Suprapubic skin (tissue), 4 donors: ENCODE data around the gene GLOD4. TPM values are rescaled to one million over a fixed set of nuclear protein-coding genes. Genes with fewer than 3 reads are reported as not detected.

Source experiments
- DNase-seq, 2 donors: peaks; one replicate each; pipeline ENCODE4 v3.0.0-alpha.2; 2019; ENCODE audit warnings: low spot score in 2 of 2
- H3K27ac ChIP-seq: fragments of 200-600 bp; sonication (generic); one replicate; pipeline ENCODE4 v1.5.1; 2019
- H3K27me3 ChIP-seq: fragments of 200-600 bp; sonication (generic); one replicate; pipeline ENCODE4 v1.5.1; 2019
- H3K36me3 ChIP-seq: fragments of 200-600 bp; sonication (generic); one replicate; pipeline ENCODE4 v1.5.1; 2019
- H3K4me1 ChIP-seq: fragments of 200-600 bp; sonication (generic); one replicate; pipeline ENCODE4 v1.5.1; 2019
- H3K4me3 ChIP-seq: fragments of 200-600 bp; sonication (generic); one replicate; pipeline ENCODE4 v1.5.1; 2019; ENCODE audit warnings: mild to moderate bottlenecking
- H3K9me3 ChIP-seq: fragments of 200-600 bp; sonication (generic); one replicate; pipeline ENCODE4 v1.5.1; 2019
- EP300 ChIP-seq: sonication (generic); formaldehyde crosslinking; IDR thresholded peaks from one replicate; pipeline ENCODE4 v1.6.1; 2017; ENCODE audit warnings: antibody characterized with exemption
- POLR2A ChIP-seq, 2 donors: fragments of 450-650 bp; IDR thresholded peaks; one replicate each; pipeline ENCODE4 v1.6.1; 2017; ENCODE audit warnings: antibody characterized with exemption in 2 of 2, mild to moderate bottlenecking in 2 of 2, moderate library complexity in 2 of 2
- POLR2AphosphoS5 ChIP-seq, 3 donors: sonication (generic); formaldehyde crosslinking; IDR thresholded peaks; one replicate each; pipeline ENCODE4 v1.6.1; 2017; ENCODE audit warnings: antibody characterized with exemption in 3 of 3
- WGBS: methylation state at CpG from one replicate; pipeline ENCODE4 v1.1.5; 2018; 5-methylcytosine and 5-hydroxymethylcytosine counted together
- total RNA-seq, 4 donors: library from RNA; depleted of rRNA; stranded (reverse); fragments of >200 nt; gene quantifications; one replicate each; pipeline ENCODE4 v1.1.0, GENCODE V29; 2016
- TF ChIP-seq, protein P1 (sequence below), 2 donors: fragments of 200-600 bp in 1 of 2; fragments of 450-650 bp in 1 of 2; sonication (generic) in 1 of 2; IDR thresholded peaks; one replicate each; pipeline ENCODE4 v1.5.1; 2016 to 2019; ENCODE audit warnings: antibody characterized with exemption in 2 of 2, mild to moderate bottlenecking in 1 of 2, moderate library complexity in 1 of 2

GLOD4 gene
- total RNA-seq, 4 donors from 2014 or later: 58.9 to 102 (median 72.1) TPM

DNA sequence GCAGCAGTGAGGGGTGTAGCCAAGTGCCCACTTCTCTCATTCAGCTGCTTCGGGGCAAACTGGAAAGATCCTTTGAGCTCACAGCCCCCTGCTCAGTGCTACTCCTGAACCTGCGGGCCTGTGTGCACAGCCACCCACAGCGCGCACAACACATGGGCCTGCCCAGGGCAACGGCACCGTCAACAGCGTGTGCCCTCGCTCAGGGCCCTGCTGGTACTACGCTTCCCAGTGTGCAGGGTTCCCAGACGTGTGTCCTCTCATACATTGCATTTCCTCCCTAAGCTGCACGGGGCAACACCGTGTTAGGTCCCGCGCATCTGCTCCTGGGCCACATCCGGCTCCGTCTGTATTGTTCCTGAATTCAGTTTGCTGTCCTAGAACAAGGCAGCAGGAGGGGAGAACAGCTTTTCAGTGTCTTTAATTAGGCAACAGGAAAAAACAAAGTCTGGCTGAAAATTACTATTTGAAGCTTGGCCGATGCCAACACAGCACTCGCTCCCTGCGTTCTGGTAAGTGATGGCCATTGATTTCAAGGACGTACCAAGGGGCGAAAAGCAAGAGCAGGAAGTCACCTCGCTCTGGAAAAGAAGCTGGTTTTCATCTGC is 15.3 kb upstream of the GLOD4 start:
- TF ChIP-seq, protein P1, sequence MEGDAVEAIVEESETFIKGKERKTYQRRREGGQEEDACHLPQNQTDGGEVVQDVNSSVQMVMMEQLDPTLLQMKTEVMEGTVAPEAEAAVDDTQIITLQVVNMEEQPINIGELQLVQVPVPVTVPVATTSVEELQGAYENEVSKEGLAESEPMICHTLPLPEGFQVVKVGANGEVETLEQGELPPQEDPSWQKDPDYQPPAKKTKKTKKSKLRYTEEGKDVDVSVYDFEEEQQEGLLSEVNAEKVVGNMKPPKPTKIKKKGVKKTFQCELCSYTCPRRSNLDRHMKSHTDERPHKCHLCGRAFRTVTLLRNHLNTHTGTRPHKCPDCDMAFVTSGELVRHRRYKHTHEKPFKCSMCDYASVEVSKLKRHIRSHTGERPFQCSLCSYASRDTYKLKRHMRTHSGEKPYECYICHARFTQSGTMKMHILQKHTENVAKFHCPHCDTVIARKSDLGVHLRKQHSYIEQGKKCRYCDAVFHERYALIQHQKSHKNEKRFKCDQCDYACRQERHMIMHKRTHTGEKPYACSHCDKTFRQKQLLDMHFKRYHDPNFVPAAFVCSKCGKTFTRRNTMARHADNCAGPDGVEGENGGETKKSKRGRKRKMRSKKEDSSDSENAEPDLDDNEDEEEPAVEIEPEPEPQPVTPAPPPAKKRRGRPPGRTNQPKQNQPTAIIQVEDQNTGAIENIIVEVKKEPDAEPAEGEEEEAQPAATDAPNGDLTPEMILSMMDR (IDR thresholded peaks at IDR 0.05): no peak
- TF ChIP-seq POLR2AphosphoS5 (IDR thresholded peaks at IDR 0.05): no peak
- no peak for TF ChIP-seq POLR2A (IDR thresholded peaks at IDR 0.05)
- no peak for TF ChIP-seq EP300
- 79% methylated on average over 21 of the region's 22 CpGs for WGBS
- Histone ChIP-seq H3K4me1 (peaks cover 11% of the 10 kb centered on the region), H3K9me3 (no peaks in the 10 kb centered on the region), H3K27ac (no peak overlapping the region), H3K27me3 (no peaks in the 10 kb centered on the region), H3K36me3 (peaks cover 19% of the 10 kb centered on the region), H3K4me3 (no peak overlapping the region)
- DNase-seq: no peak

- peaks cover 26% of the 10 kb centered on the region for H3K36me3 ChIP-seq
- no peak overlapping the region for H3K27ac ChIP-seq
- no peaks in the 10 kb centered on the region for H3K9me3 ChIP-seq
- peaks cover 11% of the 10 kb centered on the region for H3K4me1 ChIP-seq
- WGBS: 81% methylated on average over 15 of the region's 15 CpGs
- H3K4me3 ChIP-seq: no peak overlapping the region
- no peak for DNase-seq
- TF ChIP-seq POLR2A (IDR thresholded peaks at IDR 0.05): no peak
- TF ChIP-seq POLR2AphosphoS5 (IDR thresholded peaks at IDR 0.05): no peak
- no peak for TF ChIP-seq EP300
- TF ChIP-seq, protein P1 (IDR thresholded peaks at IDR 0.05): no peak
- H3K27me3 ChIP-seq: no peaks in the 10 kb centered on the region
Observed at GRCh38 chr17:796609-797008, 14.5 kb upstream of the GLOD4 start.

DNA sequence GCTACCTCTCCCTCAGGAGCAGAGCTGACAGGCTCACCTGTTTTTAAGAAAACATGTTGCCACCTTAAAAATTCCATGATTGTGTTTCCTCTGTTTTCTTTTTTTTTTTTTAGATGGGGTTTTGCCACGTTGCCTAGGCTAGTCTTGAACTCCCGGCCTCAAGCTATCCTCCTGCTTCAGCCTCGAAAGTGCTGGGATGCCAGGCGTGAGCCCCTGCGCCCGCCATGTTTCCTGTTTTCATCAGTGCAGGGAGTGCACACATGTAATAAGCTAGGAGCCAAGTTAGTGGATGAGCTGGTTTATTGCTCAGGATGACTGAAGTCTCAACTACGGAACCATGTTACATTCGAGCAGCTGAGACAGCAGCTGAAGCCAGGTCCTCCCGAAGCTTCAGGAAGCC is 13.6 kb upstream of the GLOD4 start:
- Histone ChIP-seq H3K36me3 (peaks cover 24% of the 10 kb centered on the region), H3K4me3 (no peak overlapping the region), H3K27me3 (no peaks in the 10 kb centered on the region), H3K9me3 (no peaks in the 10 kb centered on the region), H3K4me1 (peaks cover 16% of the 10 kb centered on the region), H3K27ac (no peak overlapping the region)
- no peak for DNase-seq
- TF ChIP-seq POLR2A (IDR thresholded peaks at IDR 0.05) (no peak), POLR2AphosphoS5 (IDR thresholded peaks at IDR 0.05) (no peak), EP300 (no peak)
- TF ChIP-seq, protein P1 (IDR thresholded peaks at IDR 0.05): no peak
- WGBS: 73% methylated on average over 9 of the region's 9 CpGs

GRCh38 chr17:795276-795675 is 13.2 kb upstream of the GLOD4 start:
- 59% methylated on average over 3 of the region's 14 CpGs for WGBS
- peaks cover 20% of the 10 kb centered on the region for H3K36me3 ChIP-seq
- H3K4me3 ChIP-seq: peak overlapping the region; percentile 30
- DNase-seq: no peak
- TF ChIP-seq EP300 (no peak), POLR2A (IDR thresholded peaks at IDR 0.05) (no peak)
- TF ChIP-seq, protein P1 (IDR thresholded peaks at IDR 0.05): no peak
- H3K27me3 ChIP-seq: no peaks in the 10 kb centered on the region
- H3K4me1 ChIP-seq: peaks cover 17% of the 10 kb centered on the region
- no peaks in the 10 kb centered on the region for H3K9me3 ChIP-seq
- peak overlapping the region; percentile 51 for H3K27ac ChIP-seq

GRCh38 chr17:794876-795275 is 12.8 kb upstream of the GLOD4 start:
- peak overlapping the region; percentile 51 for H3K27ac ChIP-seq
- no peaks in the 10 kb centered on the region for H3K9me3 ChIP-seq
- peaks cover 19% of the 10 kb centered on the region for H3K4me1 ChIP-seq
- peaks cover 20% of the 10 kb centered on the region for H3K36me3 ChIP-seq
- DNase-seq: peak; percentile 92 to 94
- no peak for TF ChIP-seq EP300
- TF ChIP-seq POLR2AphosphoS5 (IDR thresholded peaks at IDR 0.05): peak in 2 of 3 donors; percentile 59 to 66
- TF ChIP-seq, protein P1 (IDR thresholded peaks at IDR 0.05): peak; percentile 83 to 86
- WGBS: 4% methylated on average over 18 of the region's 18 CpGs
- peak overlapping the region; percentile 30 for H3K4me3 ChIP-seq
- H3K27me3 ChIP-seq: no peaks in the 10 kb centered on the region
